Measurements from ENCODE around the gene USP48. TPM values are rescaled to one million over a fixed set of nuclear protein-coding genes. Genes with fewer than 3 reads are reported as not detected.

Gene USP48
- total and polyA plus RNA-seq, 10 donors: 17.5 to 105 (median 82.4) TPM

DNA sequence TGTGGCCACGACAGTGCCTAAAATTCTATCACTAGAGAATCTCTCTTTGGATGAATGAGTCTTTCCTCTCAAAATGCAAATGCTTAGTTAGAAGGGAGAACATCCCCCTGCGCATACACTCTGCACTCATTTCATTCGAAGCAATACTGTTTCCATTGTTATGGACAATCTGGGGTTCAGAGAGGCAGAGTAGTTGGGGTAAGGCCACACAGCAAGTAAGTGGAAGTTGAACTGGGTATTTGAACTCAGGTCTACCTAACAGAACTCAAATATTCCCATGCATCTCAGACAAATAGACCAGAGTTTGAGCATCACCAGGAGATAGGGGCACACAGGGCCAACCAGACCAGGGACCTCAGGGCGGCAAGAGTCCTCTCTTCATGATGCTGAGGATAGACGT is 139.3 kb downstream of the USP48 start:
- Histone ChIP-seq H3K4me1 (no peaks in the 10 kb centered on the region), H3K9me3 (no peaks in the 10 kb centered on the region), H3K4me3 (no peak overlapping the region), H3K36me3 (no peaks in the 10 kb centered on the region), H3K27ac (no peak overlapping the region), H3K27me3 (replicated peaks in 1 of 7) (peaks cover 0 to 68% (median under 1%) of the 10 kb centered on the region in 7 donors)
- WGBS, 5 donors: 82 to 89% (median 86%) methylated on average over 5 of the region's 5 CpGs
- TF ChIP-seq POLR2AphosphoS5 (IDR thresholded peaks at IDR 0.05): no peak
- no peak for TF ChIP-seq POLR2A (IDR thresholded peaks at IDR 0.05)
- TF ChIP-seq, protein P1, sequence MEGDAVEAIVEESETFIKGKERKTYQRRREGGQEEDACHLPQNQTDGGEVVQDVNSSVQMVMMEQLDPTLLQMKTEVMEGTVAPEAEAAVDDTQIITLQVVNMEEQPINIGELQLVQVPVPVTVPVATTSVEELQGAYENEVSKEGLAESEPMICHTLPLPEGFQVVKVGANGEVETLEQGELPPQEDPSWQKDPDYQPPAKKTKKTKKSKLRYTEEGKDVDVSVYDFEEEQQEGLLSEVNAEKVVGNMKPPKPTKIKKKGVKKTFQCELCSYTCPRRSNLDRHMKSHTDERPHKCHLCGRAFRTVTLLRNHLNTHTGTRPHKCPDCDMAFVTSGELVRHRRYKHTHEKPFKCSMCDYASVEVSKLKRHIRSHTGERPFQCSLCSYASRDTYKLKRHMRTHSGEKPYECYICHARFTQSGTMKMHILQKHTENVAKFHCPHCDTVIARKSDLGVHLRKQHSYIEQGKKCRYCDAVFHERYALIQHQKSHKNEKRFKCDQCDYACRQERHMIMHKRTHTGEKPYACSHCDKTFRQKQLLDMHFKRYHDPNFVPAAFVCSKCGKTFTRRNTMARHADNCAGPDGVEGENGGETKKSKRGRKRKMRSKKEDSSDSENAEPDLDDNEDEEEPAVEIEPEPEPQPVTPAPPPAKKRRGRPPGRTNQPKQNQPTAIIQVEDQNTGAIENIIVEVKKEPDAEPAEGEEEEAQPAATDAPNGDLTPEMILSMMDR (IDR thresholded peaks at IDR 0.05 in 8 of 11, conservative IDR thresholded peaks at IDR 0.05 in 3 of 11): no peak
- DNase-seq: no peak
- intact Hi-C loops (cut with DNase I; ENCODE audit: low total_unique reads): no loop called here

DNA sequence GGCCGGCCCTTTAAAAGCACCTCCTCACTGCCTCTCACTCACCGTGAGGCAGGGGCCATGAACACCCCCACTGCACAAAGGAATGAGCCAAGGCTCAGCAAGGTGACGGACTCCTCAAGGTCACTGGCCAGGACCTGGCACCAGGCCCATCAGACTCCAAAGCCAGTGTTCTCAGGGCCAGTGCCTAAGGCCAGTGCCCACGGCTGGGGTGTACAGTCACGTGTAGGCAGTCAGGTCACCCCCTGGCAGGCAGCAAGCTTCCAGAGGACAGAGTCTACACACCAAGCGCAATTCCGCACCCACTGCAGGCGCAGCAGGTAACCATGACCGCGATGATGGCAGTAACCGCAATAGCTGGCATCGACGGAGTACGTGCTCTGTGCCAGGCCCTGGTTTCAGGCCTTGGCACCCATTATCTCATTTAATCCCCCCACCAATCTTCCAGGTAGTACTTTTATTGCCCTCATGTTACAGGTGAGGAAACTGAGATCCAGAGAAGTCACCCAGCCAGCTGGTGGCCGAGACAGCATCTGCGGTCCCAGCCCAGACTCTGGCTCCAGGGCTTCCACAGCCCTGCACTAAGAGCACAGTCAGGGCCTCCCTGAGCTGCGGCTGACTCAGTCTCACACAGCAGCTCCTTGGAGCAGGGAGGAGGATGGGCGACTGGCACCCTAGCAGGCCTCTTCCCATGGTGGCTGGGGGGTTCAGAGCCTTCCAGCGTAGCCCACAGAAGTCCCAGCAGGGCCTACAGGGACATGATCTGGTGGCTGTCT is 140.8 kb downstream of the USP48 start:
- Histone ChIP-seq H3K9me3 (no peaks in the 10 kb centered on the region), H3K36me3 (no peaks in the 10 kb centered on the region), H3K27ac (no peak overlapping the region), H3K4me3 (no peak overlapping the region), H3K4me1 (no peaks in the 10 kb centered on the region), H3K27me3 (replicated peaks in 1 of 7) (peaks cover 0 to 53% (median 0%) of the 10 kb centered on the region in 7 donors)
- DNase-seq: no peak
- TF ChIP-seq POLR2A (IDR thresholded peaks at IDR 0.05): no peak
- TF ChIP-seq, protein P1 (IDR thresholded peaks at IDR 0.05 in 8 of 11, conservative IDR thresholded peaks at IDR 0.05 in 3 of 11): no peak
- TF ChIP-seq POLR2AphosphoS5 (IDR thresholded peaks at IDR 0.05): no peak
- 79 to 92% (median 87%) methylated on average over 13 to 19 of the region's 19 CpGs for WGBS, 5 donors
- intact Hi-C loops (cut with DNase I; ENCODE audit: low total_unique reads): no loop called here

DNA sequence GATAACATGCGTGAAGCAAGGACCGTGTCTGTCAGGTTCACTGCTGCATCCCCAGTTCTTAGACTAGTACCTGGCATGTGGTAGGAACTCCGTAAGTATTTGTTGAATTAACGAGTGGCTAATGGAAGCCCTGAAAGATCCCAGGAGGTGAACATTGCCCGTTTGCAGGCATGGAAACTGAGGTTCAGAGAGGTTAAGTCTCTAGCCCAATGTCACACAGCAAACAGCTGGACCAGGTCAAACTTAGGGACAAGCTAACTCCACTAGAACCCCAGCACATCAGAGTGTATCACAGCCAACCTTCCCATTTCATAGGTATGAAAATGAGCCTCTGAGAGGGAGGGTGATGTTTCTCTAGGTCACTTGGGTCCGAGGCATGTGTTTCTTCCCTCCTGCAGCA is 141.4 kb downstream of the USP48 start:
- 71 to 88% (median 82%) methylated on average over 6 of the region's 6 CpGs for WGBS, 5 donors

DNA sequence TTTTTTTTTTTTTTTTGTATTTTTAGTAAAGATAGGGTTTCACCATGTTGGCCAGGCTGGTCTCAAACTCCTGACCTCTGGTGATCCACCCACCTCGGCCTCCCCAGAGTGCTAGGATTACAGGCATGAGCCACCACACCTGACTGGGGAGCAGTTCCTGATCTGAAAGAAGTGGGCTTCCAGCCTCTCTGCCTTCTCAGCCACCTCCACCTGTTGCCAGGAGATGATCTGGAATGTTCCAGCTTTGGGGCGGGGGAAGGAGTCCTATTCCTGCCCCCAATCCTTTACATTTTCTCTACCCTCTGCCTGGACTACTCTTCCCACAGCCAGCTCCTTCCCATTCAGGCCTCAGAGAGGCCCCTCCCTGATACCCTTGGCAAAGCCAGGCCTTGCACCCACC is 141.9 kb downstream of the USP48 start:
- intact Hi-C loops (cut with DNase I; ENCODE audit: low total_unique reads): no loop called here
- 80 to 97% (median 92%) methylated on average over 2 of the region's 2 CpGs for WGBS, 5 donors

More for the DNA sequence above, 141.4 kb downstream of the USP48 start:
- H3K9me3 ChIP-seq: no peaks in the 10 kb centered on the region
- no peaks in the 10 kb centered on the region for H3K36me3 ChIP-seq
- no peaks in the 10 kb centered on the region for H3K4me1 ChIP-seq
- no peak for TF ChIP-seq POLR2AphosphoS5 (IDR thresholded peaks at IDR 0.05)
- no peak for TF ChIP-seq POLR2A (IDR thresholded peaks at IDR 0.05)
- TF ChIP-seq, protein P1 (IDR thresholded peaks at IDR 0.05 in 8 of 11, conservative IDR thresholded peaks at IDR 0.05 in 3 of 11): no peak
- no peak for DNase-seq
- intact Hi-C loops (cut with DNase I; ENCODE audit: low total_unique reads): no loop called here
- no peak overlapping the region for H3K4me3 ChIP-seq
- no peak overlapping the region for H3K27ac ChIP-seq
- peaks cover 0 to 47% (median 0%) of the 10 kb centered on the region in 7 donors for H3K27me3 ChIP-seq (replicated peaks in 1 of 7)

More for the DNA sequence above, 141.9 kb downstream of the USP48 start:
- no peak overlapping the region for H3K4me3 ChIP-seq
- TF ChIP-seq POLR2A (IDR thresholded peaks at IDR 0.05) (no peak), POLR2AphosphoS5 (IDR thresholded peaks at IDR 0.05) (no peak)
- TF ChIP-seq, protein P1 (IDR thresholded peaks at IDR 0.05 in 8 of 11, conservative IDR thresholded peaks at IDR 0.05 in 3 of 11): no peak
- H3K27ac ChIP-seq: no peak overlapping the region
- DNase-seq: no peak
- H3K4me1 ChIP-seq: no peaks in the 10 kb centered on the region
- H3K36me3 ChIP-seq: no peaks in the 10 kb centered on the region
- H3K27me3 ChIP-seq (replicated peaks in 1 of 7): peaks cover 0 to 42% (median 0%) of the 10 kb centered on the region in 7 donors
- no peaks in the 10 kb centered on the region for H3K9me3 ChIP-seq

Data from spleen (tissue), 11 donors.